Endothelial cell of umbilical vein (primary cell): ENCODE measurements around the gene CAMK2G. TPM values are rescaled to one million over a fixed set of nuclear protein-coding genes. Genes with fewer than 3 reads are reported as not detected.

Experiments used
- BruUV-seq: library from RNA; stranded (reverse); fragments of 400-500 nt; replicated peaks from 2 replicates; lab custom pipeline; 2021; lab: Mats Ljungman, UMichigan
- CTCF ChIA-PET: fragments of 300-600, 350-600 bp; sonication (Branson Sonifier 250); formaldehyde crosslinking; loops from one replicate; lab custom pipeline; 2021; ENCODE audit warnings: antibody characterized with exemption, inconsistent platforms; lab: Charles Lee
- POLR2A ChIA-PET: fragments of 300-600, 350-600 bp; sonication (Branson Sonifier 250); formaldehyde crosslinking; loops from one replicate; lab custom pipeline; 2021; ENCODE audit warnings: antibody characterized with exemption, inconsistent platforms; lab: Charles Lee
- DNase-seq: peaks from one replicate; pipeline ENCODE4 v3.0.0-alpha.2; 2011; ENCODE audit warnings: low read depth, low spot score
- FAIRE-seq: peaks from 2 replicates; lab custom pipeline; 2011; peaks lifted over from hg19 to GRCh38; lab: Jason Lieb, UNC
- H2AFZ ChIP-seq: 2 replicates; pipeline ENCODE4 v1.6.0; 2012; ENCODE audit warnings: low read depth, low read length, control low read depth, inconsistent platforms
- H3K27ac ChIP-seq: 2 replicates; pipeline ENCODE4 v1.5.1; 2011; ENCODE audit warnings: low read depth, mild to moderate bottlenecking, control low read depth, low read length, moderate library complexity; ENCODE audit not compliant: insufficient read depth
- H3K27me3 ChIP-seq, 2 experiments: 2 replicates each; pipeline versions ENCODE4 v1.6.0 to v1.6.1; 2011; ENCODE audit warnings: low read length in 2 of 2, mixed read lengths in 1 of 2; ENCODE audit not compliant: control insufficient read depth in 2 of 2, insufficient read depth in 2 of 2
- H3K36me3 ChIP-seq, 2 experiments: 2 replicates in 1 of 2; 3 replicates in 1 of 2; pipeline ENCODE4 v1.5.1; 2011; ENCODE audit warnings: low read length in 2 of 2, mild to moderate bottlenecking in 1 of 2, moderate library complexity in 1 of 2; ENCODE audit not compliant: control insufficient read depth in 2 of 2, insufficient read depth in 2 of 2; ENCODE audit errors: extremely low read depth in 1 of 2
- H3K4me1 ChIP-seq: 3 replicates; pipeline ENCODE4 v1.5.1; 2011; ENCODE audit warnings: mild to moderate bottlenecking, low read length; ENCODE audit not compliant: control insufficient read depth, insufficient read depth; ENCODE audit errors: extremely low read depth
- H3K4me2 ChIP-seq: 2 replicates; pipeline ENCODE4 v1.6.1; 2011; ENCODE audit warnings: low read length, control low read depth, mixed read lengths; ENCODE audit not compliant: insufficient read depth
- H3K4me3 ChIP-seq, 3 experiments: fragments of 200-600 bp in 1 of 3; sonication (generic), shearing (Covaris generic) in 1 of 3; replicated peaks in 1 of 3; 2 replicates each; pipeline ENCODE4 v1.5.1; 2011 to 2016; ENCODE audit warnings: control low read depth in 3 of 3, low read length in 3 of 3, mild to moderate bottlenecking in 2 of 3, inconsistent platforms in 1 of 3, low read depth in 1 of 3, moderate library complexity in 1 of 3; ENCODE audit not compliant: insufficient read depth in 1 of 3
- H3K79me2 ChIP-seq: 2 replicates; pipeline ENCODE4 v1.6.0; 2012; ENCODE audit warnings: low read length, inconsistent platforms; ENCODE audit not compliant: control insufficient read depth, insufficient read depth
- H3K9ac ChIP-seq: replicated peaks from 2 replicates; pipeline ENCODE3; 2011; ENCODE audit warnings: low read length, control low read depth; ENCODE audit not compliant: insufficient read depth; ENCODE audit errors: extremely low read depth
- H3K9me1 ChIP-seq: replicated peaks from 3 replicates; pipeline ENCODE4 v1.6.0; 2011; ENCODE audit warnings: mild to moderate bottlenecking, low read length; ENCODE audit not compliant: control insufficient read depth, insufficient read depth; ENCODE audit errors: extremely low read depth
- H3K9me3 ChIP-seq: replicated peaks from 2 replicates; pipeline ENCODE4 v1.5.1; 2012; ENCODE audit warnings: low read length, inconsistent platforms; ENCODE audit not compliant: control insufficient read depth, insufficient read depth
- H4K20me1 ChIP-seq: replicated peaks from 2 replicates; pipeline ENCODE3; 2011; ENCODE audit warnings: mild to moderate bottlenecking, low read length; ENCODE audit not compliant: control insufficient read depth, insufficient read depth; ENCODE audit errors: extremely low read depth
- GATA2 ChIP-seq: IDR thresholded peaks from 2 replicates; pipeline ENCODE4 v1.7.0; 2011; ENCODE audit warnings: low read depth, mild to moderate bottlenecking, moderate library complexity, mixed read lengths, low read length; ENCODE audit not compliant: insufficient read length, insufficient read depth
- JUN ChIP-seq: IDR thresholded peaks from 2 replicates; pipeline ENCODE4 v1.6.1; 2011; ENCODE audit warnings: borderline replicate concordance, low read depth; ENCODE audit not compliant: insufficient read length, insufficient read depth
- MAX ChIP-seq: IDR thresholded peaks from 2 replicates; pipeline ENCODE4 v1.6.1; 2011; ENCODE audit not compliant: insufficient read depth, insufficient read length
- MYC ChIP-seq: IDR thresholded peaks from one replicate; pipeline ENCODE4 v1.6.1; 2011; ENCODE audit warnings: mild to moderate bottlenecking, low read depth, low read length
- POLR2A ChIP-seq: IDR thresholded peaks from 2 replicates; pipeline ENCODE4 v1.6.1; 2012; ENCODE audit warnings: low read depth, mild to moderate bottlenecking, control low read depth, low read length
- POLR2AphosphoS5 ChIP-seq: IDR thresholded peaks from 2 replicates; pipeline ENCODE4 v1.6.1; 2012; ENCODE audit warnings: low read depth, mild to moderate bottlenecking, control low read depth, low read length, moderate library complexity; ENCODE audit not compliant: insufficient read depth
- dilution Hi-C: fragments of 300-500 bp; cut with MboI; formaldehyde crosslinking; loops from one replicate; pipeline ENCODE4 v1.15.0; 2019; ENCODE audit warnings: low sequenced_read_pairs; ENCODE audit not compliant: extremely low pct_ligation_motif_present
- intact Hi-C: fragments of 100-400 bp; cut with micrococcal nuclease; formaldehyde crosslinking; loops from one replicate; pipeline ENCODE4 v1.10.0; 2022
- polyA plus RNA-seq, 4 experiments: library from polyadenylated mRNA; depleted of rRNA in 3 of 4; stranded (reverse) in 3 of 4; unstranded in 1 of 4; fragments of >200 nt; gene quantifications; 2 replicates each; pipeline versions ENCODE4 v1.2.1 to v1.2.3, GENCODE V29; 2011 to 2012; ENCODE audit warnings: missing spikeins in 1 of 4
- total RNA-seq: library from RNA; stranded (reverse); gene quantifications from 2 replicates; pipeline ENCODE4 v1.2.3, GENCODE V29; 2021

The CAMK2G gene
- total and polyA plus RNA-seq, 2 donors (not counting 3 experiments of a cell fraction or from before 2014, with no cell fraction given), result 27.2 to 33.6 TPM

GRCh38 chr10:73911553-73912004 lies 37.2 kb upstream of the CAMK2G start:
- Histone ChIP-seq H3K9me1 (no peaks in the 10 kb centered on the region), H3K4me3 (peak overlapping the region; percentile 45 to 64 (median 63)), H3K4me2 (peak overlapping the region; percentile 76), H3K36me3 (peaks cover 3 to 7% of the 10 kb centered on the region in 2 experiments), H3K79me2 (no peaks in the 10 kb centered on the region), H2AFZ (peak overlapping the region; percentile 66), H3K9ac (peak overlapping the region; percentile 73), H3K9me3 (no peaks in the 10 kb centered on the region), H3K27ac (peak overlapping the region; percentile 23), H3K27me3 (no peaks in the 10 kb centered on the region), H3K4me1 (peaks cover 45% of the 10 kb centered on the region), H4K20me1 (no peaks in the 10 kb centered on the region)
- TSS peak; percentile 38 for BruUV-seq
- ChIA-PET CTCF (interaction anchor here (1.0 to 2.0 kb wide), 8 partner anchors 9 to 170 kb away, joined by 3 to 15 read pairs (median 4); no protein-coding TSS in a partner anchor), POLR2A (no interaction called here)
- DNase-seq, result peak; percentile 54
- TF ChIP-seq GATA2 (no peak), MAX (no peak)
- dilution Hi-C loops (no loop called here), intact Hi-C loops (no loop called here)
- peak; percentile 52 for FAIRE-seq

GRCh38 chr10:73910764-73911552 lies 36.6 kb upstream of the CAMK2G start, which contains the start of gene PLAU:
TSS of gene PLAU (plus strand) at chr10:73911132. CDS start at chr10:73911556, 424 bp downstream.
- TF ChIP-seq JUN (no peak), MYC (no peak), POLR2A (peak; percentile 93), POLR2AphosphoS5 (peak; percentile 93)
- intact Hi-C loops (no loop called here), dilution Hi-C loops (no loop called here)
- Histone ChIP-seq H3K4me1 (peaks cover 51% of the 10 kb centered on the region), H3K9me3 (no peaks in the 10 kb centered on the region), H3K27me3 (no peaks in the 10 kb centered on the region), H3K4me2 (peak within 1 kb of the TSS; percentile 76), H2AFZ (peak within 1 kb of the TSS; percentile 66), H3K9ac (peak within 1 kb of the TSS; percentile 73), H4K20me1 (no peaks in the 10 kb centered on the region), H3K9me1 (no peaks in the 10 kb centered on the region), H3K4me3 (peak within 1 kb of the TSS; percentile 45 to 64 (median 63)), H3K36me3 (peaks cover 0 to 2% of the 10 kb centered on the region in 2 experiments), H3K27ac (peak within 1 kb of the TSS; percentile 26), H3K79me2 (no peaks in the 10 kb centered on the region)
- POLR2A ChIA-PET, result no interaction called here
- no TSS peak for BruUV-seq
- peak; percentile 29 for DNase-seq
- CTCF ChIA-PET, result interaction anchor here (1.0 to 2.0 kb wide), 8 partner anchors 10 to 170 kb away, joined by 3 to 15 read pairs (median 4); no protein-coding TSS in a partner anchor
- FAIRE-seq, result peak; percentile 81
